CD14-positive monocyte (primary cell): ENCODE results near the gene CAMK1. TPM values are rescaled to one million over a fixed set of nuclear protein-coding genes. Genes with fewer than 3 reads are reported as not detected.

ENCODE experiments used
- DNase-seq, 3 donors: peaks; one replicate each; pipeline ENCODE4 v3.0.0-alpha.2; 2011 to 2022
- H2AFZ ChIP-seq: 2 replicates; pipeline ENCODE4 v1.6.0; 2012; ENCODE audit warnings: mild to moderate bottlenecking, low read depth, low read length, inconsistent platforms; ENCODE audit not compliant: insufficient read depth, poor library complexity, severe bottlenecking
- H3K27ac ChIP-seq, 2 donors: 1 replicate in 1 of 2; 2 replicates in 1 of 2; pipeline ENCODE4 v1.5.1; 2012 to 2013; ENCODE audit warnings: low read length in 2 of 2, control low read depth in 1 of 2, inconsistent platforms in 1 of 2, low read depth in 1 of 2, mild to moderate bottlenecking in 1 of 2
- H3K27me3 ChIP-seq, 2 donors: one replicate each; pipeline versions ENCODE4 v1.6.0 to v1.6.1; 2011 to 2013; ENCODE audit warnings: low read length in 2 of 2; ENCODE audit not compliant: control insufficient read depth in 2 of 2, insufficient read depth in 2 of 2
- H3K36me3 ChIP-seq, 2 donors: replicated peaks in 1 of 2; 1 replicate in 1 of 2; 2 replicates in 1 of 2; pipeline versions ENCODE4 v1.5.1 to v1.6.1; 2012 to 2013; ENCODE audit warnings: low read length in 2 of 2, control low read depth in 1 of 2, inconsistent platforms in 1 of 2, mild to moderate bottlenecking in 1 of 2; ENCODE audit not compliant: insufficient read depth in 2 of 2, control insufficient read depth in 1 of 2
- H3K4me1 ChIP-seq, 2 donors: 1 replicate in 1 of 2; 2 replicates in 1 of 2; pipeline versions ENCODE4 v1.5.1 to v1.6.1; 2012 to 2013; ENCODE audit warnings: low read length in 2 of 2, control low read depth in 1 of 2, inconsistent platforms in 1 of 2, mild to moderate bottlenecking in 1 of 2, moderate library complexity in 1 of 2; ENCODE audit not compliant: insufficient read depth in 2 of 2, control insufficient read depth in 1 of 2
- H3K4me2 ChIP-seq: replicated peaks from 2 replicates; pipeline ENCODE3; 2012; ENCODE audit warnings: low read length, moderate library complexity, mild to moderate bottlenecking; ENCODE audit not compliant: poor library complexity, severe bottlenecking; ENCODE audit errors: extremely low read depth
- H3K4me3 ChIP-seq, 3 experiments: fragments of 200-600 bp in 1 of 3; sonication (generic) in 1 of 3; replicated peaks in 1 of 3; 1 replicate in 2 of 3; 2 replicates in 1 of 3; pipeline ENCODE4 v1.5.1; 2011 to 2013; ENCODE audit warnings: low read length in 3 of 3, mild to moderate bottlenecking in 3 of 3, control low read depth in 2 of 3, low read depth in 2 of 3, inconsistent platforms in 1 of 3, moderate library complexity in 1 of 3
- H3K79me2 ChIP-seq: 2 replicates; pipeline ENCODE4 v1.6.0; 2012; ENCODE audit warnings: mild to moderate bottlenecking, control low read depth, inconsistent platforms, low read length, moderate library complexity; ENCODE audit not compliant: insufficient read depth
- H3K9ac ChIP-seq: 2 replicates; pipeline ENCODE4 v1.6.0; 2017; ENCODE audit warnings: low read length, mild to moderate bottlenecking; ENCODE audit not compliant: insufficient read depth, poor library complexity, severe bottlenecking
- H3K9me3 ChIP-seq, 2 donors: replicated peaks in 1 of 2; 1 replicate in 1 of 2; 2 replicates in 1 of 2; pipeline versions ENCODE4 v1.5.1 to v1.6.1; 2012 to 2013; ENCODE audit warnings: low read length in 2 of 2, control low read depth in 1 of 2; ENCODE audit not compliant: control insufficient read depth in 1 of 2, insufficient read depth in 1 of 2
- H4K20me1 ChIP-seq: 2 replicates; pipeline ENCODE4 v1.6.0; 2012; ENCODE audit warnings: mild to moderate bottlenecking, low read length, control low read depth, moderate library complexity; ENCODE audit not compliant: insufficient read depth
- H3K27ac Mint-ChIP-seq, 7 donors: one replicate each; pipeline ENCODE4 v1.8.0; 2020; ENCODE audit warnings: mild to moderate bottlenecking in 7 of 7, mixed read lengths in 7 of 7, moderate library complexity in 6 of 7, inconsistent platforms in 2 of 7
- H3K27me3 Mint-ChIP-seq, 3 donors: one replicate each; pipeline ENCODE4 v1.8.0; 2021 to 2022; ENCODE audit warnings: low read depth in 3 of 3, mild to moderate bottlenecking in 3 of 3, mixed read lengths in 3 of 3, moderate library complexity in 3 of 3, inconsistent platforms in 1 of 3
- H3K36me3 Mint-ChIP-seq, 2 donors: one replicate each; pipeline ENCODE4 v1.8.0; 2020; ENCODE audit warnings: mixed read lengths in 2 of 2, inconsistent platforms in 1 of 2, mild to moderate bottlenecking in 1 of 2
- H3K4me1 Mint-ChIP-seq: one replicate; pipeline ENCODE4 v1.8.0; 2020; ENCODE audit warnings: mild to moderate bottlenecking, mixed read lengths
- H3K4me3 Mint-ChIP-seq, 2 donors: one replicate each; pipeline ENCODE4 v1.8.0; 2020; ENCODE audit warnings: mild to moderate bottlenecking in 2 of 2, mixed read lengths in 2 of 2, moderate library complexity in 1 of 2
- H3K9me3 Mint-ChIP-seq, 7 donors: one replicate each; pipeline ENCODE4 v1.8.0; 2020 to 2022; ENCODE audit warnings: mixed read lengths in 7 of 7, mild to moderate bottlenecking in 6 of 7, moderate library complexity in 6 of 7, inconsistent platforms in 2 of 7
- CTCF ChIP-seq: fragments of 200-600 bp; IDR thresholded peaks from one replicate; pipeline ENCODE4 v1.8.0; 2022; ENCODE audit warnings: antibody characterized with exemption, mild to moderate bottlenecking
- WGBS: methylation state at CpG from one replicate; pipeline ENCODE4 v1.1.5; 2013; ENCODE audit warnings: missing lambda C conversion rate; ENCODE audit not compliant: insufficient coverage; 5-methylcytosine and 5-hydroxymethylcytosine counted together
- intact Hi-C, 2 donors: fragments of 100-400 bp; cut with micrococcal nuclease; formaldehyde crosslinking; loops; one replicate each; pipeline versions ENCODE4 v1.15.0 to v1.15.1; 2023
- polyA plus RNA-seq, 3 donors: library from polyadenylated mRNA; depleted of rRNA in 1 of 3; unstranded in 2 of 3; stranded (reverse) in 1 of 3; fragments of 300-500 nt in 2 of 3; fragments of >200 nt in 1 of 3; fragmentation: Illumina TruSeq in 2 of 3; gene quantifications; 1 replicate in 2 of 3; 2 replicates in 1 of 3; pipeline ENCODE4 v1.2.3, GENCODE V29; 2012 to 2021

Gene CAMK1
- polyA plus RNA-seq, 3 donors = 106 to 137 (median 118) TPM

DNA sequence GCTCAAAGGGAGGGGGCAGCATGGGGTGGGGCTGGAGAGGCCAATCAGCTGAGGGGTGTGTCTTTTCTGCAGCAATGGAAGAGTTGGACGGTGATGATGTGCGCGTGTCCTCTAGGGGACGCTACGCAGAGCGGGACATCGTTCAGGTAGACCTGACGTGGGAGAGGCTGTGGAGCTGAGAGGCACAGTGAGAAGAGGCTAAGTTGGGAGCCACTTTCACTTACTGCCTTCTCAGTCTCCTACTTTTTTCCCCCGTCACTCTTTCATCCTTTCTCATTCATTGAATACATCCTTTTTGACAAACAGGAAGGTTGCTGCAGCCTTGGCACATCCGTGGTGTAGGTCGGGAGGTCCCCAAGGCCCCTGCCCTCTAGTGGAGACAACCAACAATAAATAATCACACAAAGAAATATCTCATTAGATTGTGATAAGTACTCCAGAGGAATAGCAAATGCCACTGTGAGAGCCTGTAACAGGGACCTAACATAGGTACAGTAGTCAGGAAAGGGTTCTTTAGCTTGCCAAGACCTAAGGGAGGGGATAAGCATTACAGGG lies 42.6 kb downstream of the CAMK1 start:
- peak; percentile 78 for TF ChIP-seq CTCF
- H3K27me3 ChIP-seq = no peaks in the 10 kb centered on the region
- peaks cover 18 to 26% of the 10 kb centered on the region in 2 donors for H3K4me1 ChIP-seq
- 20% methylated on average over 1 of the region's 11 CpGs for WGBS
- Mint-ChIP-seq H3K9me3 (no peaks in the 10 kb centered on the region), H3K27ac (peak overlapping the region; percentile 18 to 66 (median 44)), H3K27me3 (peaks cover 0 to 1% (median 0%) of the 10 kb centered on the region in 3 donors), H3K36me3 (no peaks in the 10 kb centered on the region), H3K4me1 (peaks cover 25% of the 10 kb centered on the region), H3K4me3 (peak overlapping the region; percentile 34 to 64)
- H3K36me3 ChIP-seq = no peaks in the 10 kb centered on the region
- peak overlapping the region; percentile 11 for H2AFZ ChIP-seq
- H3K9ac ChIP-seq = no peak overlapping the region
- H3K9me3 ChIP-seq = no peaks in the 10 kb centered on the region
- no peak overlapping the region for H3K4me3 ChIP-seq
- H4K20me1 ChIP-seq = peaks cover under 1% of the 10 kb centered on the region
- H3K4me2 ChIP-seq = no peak overlapping the region
- H3K27ac ChIP-seq = peak overlapping the region in 1 of 2 donors; percentile 1
- H3K79me2 ChIP-seq = peaks cover 6% of the 10 kb centered on the region
- DNase-seq = peak in 2 of 3 donors; percentile 45 to 56
- intact Hi-C loops = no loop called here

GRCh38 chr3:9725775-9726515 lies 43.8 kb downstream of the CAMK1 start:
- no peak overlapping the region for H3K27ac ChIP-seq
- H3K27me3 Mint-ChIP-seq = peaks cover 0 to 1% (median 0%) of the 10 kb centered on the region in 3 donors
- H3K27me3 ChIP-seq = no peaks in the 10 kb centered on the region
- no peak for DNase-seq
- H3K4me3 ChIP-seq = no peak overlapping the region
- H3K36me3 ChIP-seq = no peaks in the 10 kb centered on the region
- no peak overlapping the region for H3K27ac Mint-ChIP-seq
- no peak overlapping the region for H3K4me3 Mint-ChIP-seq
- H3K4me1 ChIP-seq = peaks cover 22 to 32% of the 10 kb centered on the region in 2 donors
- H3K36me3 Mint-ChIP-seq = no peaks in the 10 kb centered on the region
- no peak overlapping the region for H3K4me2 ChIP-seq
- intact Hi-C loops = loop anchor here in 1 of 2 donors (1.0 kb wide), 1 partner anchor 8 kb away; no protein-coding TSS in a partner anchor
- H3K9ac ChIP-seq = no peak overlapping the region
- H3K9me3 Mint-ChIP-seq = no peaks in the 10 kb centered on the region
- no peak overlapping the region for H2AFZ ChIP-seq
- WGBS = 100% methylated on average over 4 of the region's 4 CpGs
- H3K9me3 ChIP-seq = no peaks in the 10 kb centered on the region
- TF ChIP-seq CTCF = no peak
- peaks cover 32% of the 10 kb centered on the region for H3K4me1 Mint-ChIP-seq
- H4K20me1 ChIP-seq = no peaks in the 10 kb centered on the region
- H3K79me2 ChIP-seq = no peaks in the 10 kb centered on the region
